Aorta (tissue), 5 donors: ENCODE data around the gene UGGT2. TPM values are rescaled to one million over a fixed set of nuclear protein-coding genes. Genes with fewer than 3 reads are reported as not detected.
A peak's percentile ranks its signal among the peaks of the same experiment; 100 is the strongest.
"Not testable (repeated sequence)": the region's sequence is repeated elsewhere in the genome, so short reads cannot be mapped to it uniquely, and the experiment has no call there.

Experiments
- ATAC-seq: fragments of 200-7000 bp; cut with Tn5 transposase; one replicate; pipeline ENCODE4 v1.9.1; 2022; ENCODE audit warnings: moderate library complexity; ENCODE audit not compliant: low FRiP score
- DNase-seq, 2 donors: peaks; one replicate each; pipeline ENCODE4 v3.0.0-alpha.2; 2020
- H3K27ac ChIP-seq, 2 donors: one replicate each; pipeline ENCODE4 v1.5.1; 2013; ENCODE audit warnings: low read length in 2 of 2, mild to moderate bottlenecking in 2 of 2, moderate library complexity in 2 of 2, control low read depth in 1 of 2, inconsistent platforms in 1 of 2, low read depth in 1 of 2
- H3K27me3 ChIP-seq, 2 donors: one replicate each; pipeline ENCODE4 v1.6.1; 2013; ENCODE audit warnings: control low read depth in 1 of 2, low read length in 1 of 2, mild to moderate bottlenecking in 1 of 2, moderate library complexity in 1 of 2; ENCODE audit not compliant: insufficient read depth in 2 of 2, control insufficient read depth in 1 of 2
- H3K36me3 ChIP-seq, 2 donors: one replicate each; pipeline ENCODE4 v1.6.1; 2013; ENCODE audit warnings: control low read depth in 1 of 2, low read length in 1 of 2, mild to moderate bottlenecking in 1 of 2; ENCODE audit not compliant: insufficient read depth in 2 of 2, control insufficient read depth in 1 of 2
- H3K4me1 ChIP-seq, 2 donors: one replicate each; pipeline ENCODE4 v1.6.1; 2013; ENCODE audit warnings: low read length in 2 of 2, control low read depth in 1 of 2, mild to moderate bottlenecking in 1 of 2, moderate library complexity in 1 of 2; ENCODE audit not compliant: insufficient read depth in 2 of 2, control insufficient read depth in 1 of 2
- H3K4me3 ChIP-seq, 2 donors: one replicate each; pipeline ENCODE4 v1.5.1; 2013; ENCODE audit warnings: low read length in 2 of 2, control low read depth in 1 of 2, mild to moderate bottlenecking in 1 of 2
- H3K9me3 ChIP-seq: one replicate; pipeline ENCODE4 v1.6.1; 2013; ENCODE audit warnings: mild to moderate bottlenecking, low read length; ENCODE audit not compliant: control insufficient read depth
- WGBS, 2 donors: extraction: QIAGEN DNeasy Blood & Tissue Kit; methylation state at CpG; one replicate each; pipeline ENCODE4 v1.1.7; 2013; 5-methylcytosine and 5-hydroxymethylcytosine counted together
- intact Hi-C, 2 donors: fragments of 100-400 bp; cut with DNase I; formaldehyde crosslinking; loops; one replicate each; pipeline versions ENCODE4 v1.14.2 to v1.15.0; 2022
- polyA plus RNA-seq, 2 donors: library from polyadenylated mRNA; stranded (reverse); fragments of 200-250 nt; gene quantifications; one replicate each; pipeline ENCODE4 v1.2.3, GENCODE V29; 2013
- total RNA-seq, 2 donors: library from RNA; stranded (reverse); fragmentation: NEBNext Ultra II Directional; extraction: Animal tissue kit (Norgen Biotek cat#: 25700); gene quantifications; one replicate each; pipeline ENCODE4 v1.2.1, GENCODE V29; 2021
- donor health status: healthy with polysubstance abuse.
- donor health status: Bipolar disorder and iron deficiency.
- donor health status: DM: no; HTN: no; CAD: no.
- donor health status: DM: no; HTN: no; CAD: no.
- donor health status: DM: yes; HTN: yes; CAD: no.

The UGGT2 gene
- total and polyA plus RNA-seq, 4 donors = 8.3 to 69.8 (median 38.8) TPM

DNA sequence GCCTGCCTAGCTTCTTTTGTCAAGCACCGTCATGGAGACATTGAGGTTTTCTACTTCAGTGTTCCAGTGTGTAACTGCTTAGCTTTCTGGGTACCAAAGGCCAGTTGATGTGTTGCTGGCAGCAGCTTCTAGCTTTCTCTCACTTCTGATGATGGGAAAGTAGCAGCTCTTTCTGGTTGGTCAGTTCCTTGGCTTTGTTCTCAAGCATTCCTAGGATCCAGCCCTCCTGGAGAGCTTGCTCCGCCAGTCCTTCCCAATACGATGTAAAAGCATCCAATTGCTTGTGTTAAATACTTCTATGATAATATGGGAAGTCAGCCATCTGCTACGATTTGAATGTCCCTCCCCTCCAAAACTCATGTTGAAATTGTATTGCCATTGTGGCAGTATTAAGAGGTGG, 182.8 kb downstream of the UGGT2 start:
- intact Hi-C loops = no loop called here
- WGBS, 2 donors = 88 to 89% methylated on average over 4 of the region's 4 CpGs
- H3K9me3 ChIP-seq = no peaks in the 10 kb centered on the region

DNA sequence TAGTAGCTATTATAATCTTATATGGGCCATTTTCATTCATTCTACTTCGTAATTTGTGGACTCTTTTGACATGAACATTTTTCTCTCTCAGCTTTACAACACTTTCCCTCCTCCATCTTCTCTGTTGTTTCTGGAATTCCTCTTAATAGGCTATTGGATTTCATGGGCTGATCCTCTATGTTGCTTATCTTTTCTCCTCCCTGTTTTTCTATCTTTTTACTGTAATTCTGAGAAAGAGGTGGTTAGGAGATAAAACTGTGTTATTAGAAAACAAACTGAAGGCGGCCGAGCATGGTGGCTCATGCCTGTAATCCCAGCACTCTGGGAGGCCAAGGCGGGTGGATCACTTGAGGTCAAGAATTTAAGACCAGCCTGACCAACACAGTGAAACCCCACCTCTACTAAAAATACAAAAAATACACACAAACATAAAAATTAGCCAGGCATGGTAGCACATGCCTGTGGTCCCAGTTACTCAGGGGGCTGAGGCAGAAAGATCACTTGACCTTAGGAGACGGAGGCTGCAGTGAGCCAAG, 188.1 kb downstream of the UGGT2 start:
- intact Hi-C loops = no loop called here

More for the DNA sequence above, 182.8 kb downstream of the UGGT2 start:
- ATAC-seq (no peak), DNase-seq (no peak)
- peaks cover 6 to 7% of the 10 kb centered on the region in 2 donors for H3K36me3 ChIP-seq
- no peaks in the 10 kb centered on the region for H3K27me3 ChIP-seq
- H3K27ac ChIP-seq = no peak overlapping the region
- no peaks in the 10 kb centered on the region for H3K4me1 ChIP-seq
- H3K4me3 ChIP-seq = no peak overlapping the region

DNA sequence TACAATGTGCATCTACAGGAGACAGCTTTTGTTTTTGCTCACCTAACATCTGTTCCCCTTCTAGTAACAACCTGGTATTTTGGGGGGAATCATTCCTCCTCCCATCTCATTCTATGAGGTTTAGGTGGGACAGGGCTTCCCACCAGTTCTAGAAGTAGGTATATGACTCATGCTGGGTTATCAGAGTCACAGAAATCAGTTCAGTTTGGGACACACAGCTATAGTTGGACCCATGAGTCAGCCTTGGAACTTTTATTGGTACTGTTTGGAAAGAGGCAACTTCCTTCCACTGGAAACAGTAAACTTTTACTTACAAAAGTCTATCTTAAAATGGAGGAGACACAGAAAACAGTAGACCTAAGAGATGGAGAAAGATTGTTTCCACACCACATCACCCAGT, 190.8 kb downstream of the UGGT2 start:
- no peaks in the 10 kb centered on the region for H3K4me1 ChIP-seq
- no peaks in the 10 kb centered on the region for H3K9me3 ChIP-seq
- no peak overlapping the region for H3K27ac ChIP-seq
- H3K4me3 ChIP-seq = no peak overlapping the region
- ATAC-seq (no peak), DNase-seq (no peak)
- H3K36me3 ChIP-seq = no peaks in the 10 kb centered on the region
- intact Hi-C loops = no loop called here
- no peaks in the 10 kb centered on the region for H3K27me3 ChIP-seq

More for the DNA sequence above, 188.1 kb downstream of the UGGT2 start:
- H3K36me3 ChIP-seq = no peaks in the 10 kb centered on the region
- DNase-seq (no peak), ATAC-seq (no peak)
- H3K4me3 ChIP-seq = no peak overlapping the region
- H3K27me3 ChIP-seq = no peaks in the 10 kb centered on the region
- 87 to 90% methylated on average over 5 of the region's 5 CpGs for WGBS, 2 donors
- H3K27ac ChIP-seq = no peak overlapping the region
- H3K4me1 ChIP-seq = no peaks in the 10 kb centered on the region
- no peaks in the 10 kb centered on the region for H3K9me3 ChIP-seq

- no peak overlapping the region for H3K4me3 ChIP-seq
- intact Hi-C loops = no loop called here
- no peaks in the 10 kb centered on the region for H3K4me1 ChIP-seq
- no peaks in the 10 kb centered on the region for H3K36me3 ChIP-seq
- ATAC-seq (no peak), DNase-seq (no peak)
- H3K27me3 ChIP-seq = no peaks in the 10 kb centered on the region
- 76 to 84% methylated on average over 2 of the region's 2 CpGs for WGBS, 2 donors
- H3K27ac ChIP-seq = no peak overlapping the region
- no peaks in the 10 kb centered on the region for H3K9me3 ChIP-seq
These were observed 191.9 kb downstream of the UGGT2 start for GRCh38 chr13:95861296-95861695.

DNA sequence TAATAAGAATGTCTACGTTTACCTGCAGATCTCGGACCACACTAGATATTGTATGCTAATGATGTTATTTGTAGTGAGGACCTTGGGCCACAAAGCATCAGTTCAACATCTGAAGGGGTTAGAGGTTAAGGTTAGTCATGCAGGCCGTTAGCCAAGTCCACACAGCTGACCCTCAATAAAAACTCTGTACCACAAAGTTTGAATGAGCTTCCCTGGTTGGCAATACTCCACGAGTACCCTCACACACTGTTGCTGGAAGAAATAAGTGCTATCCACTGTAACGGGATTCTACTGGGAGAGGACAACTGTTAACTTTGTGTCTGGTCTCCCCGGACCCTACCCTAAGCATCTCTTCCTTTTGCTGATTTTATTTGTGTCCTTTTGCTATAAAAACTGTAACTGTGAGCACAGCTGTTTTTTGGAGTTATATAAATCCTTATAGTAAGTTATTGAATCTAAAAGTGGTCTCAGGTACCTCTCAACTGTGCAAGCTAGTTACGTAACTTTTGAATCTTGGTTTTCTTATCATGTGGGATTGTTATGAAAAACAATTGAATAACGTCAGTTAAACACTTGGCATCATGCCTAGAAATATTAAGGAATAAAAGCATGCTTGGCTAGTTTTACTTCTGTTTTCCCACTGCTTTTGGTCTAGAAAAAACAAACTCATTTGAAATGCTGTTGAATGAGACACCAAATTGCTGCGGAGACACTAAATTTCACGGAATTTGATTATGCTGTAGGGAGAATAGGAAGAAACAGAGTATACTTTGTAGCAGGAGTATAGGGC, 194.7 kb downstream of the UGGT2 start:
- Histone ChIP-seq H3K36me3 (no peaks in the 10 kb centered on the region), H3K27me3 (no peaks in the 10 kb centered on the region), H3K4me3 (no peak overlapping the region), H3K9me3 (no peaks in the 10 kb centered on the region), H3K27ac (no peak overlapping the region), H3K4me1 (no peaks in the 10 kb centered on the region)
- no peak for DNase-seq
- 56 to 61% methylated on average over 10 of the region's 10 CpGs for WGBS, 2 donors
- ATAC-seq = no peak
- intact Hi-C loops = no loop called here

GRCh38 chr13:95845656-95846055, 207.5 kb downstream of the UGGT2 start:
- H3K27me3 ChIP-seq, intact Hi-C loops: not testable (repeated sequence)

GRCh38 chr13:95842898-95843297, 210.3 kb downstream of the UGGT2 start:
- Histone ChIP-seq H3K4me3 (no peak overlapping the region), H3K9me3 (peaks cover 1% of the 10 kb centered on the region), H3K36me3 (no peaks in the 10 kb centered on the region), H3K27ac (no peak overlapping the region), H3K4me1 (no peaks in the 10 kb centered on the region), H3K27me3 (no peaks in the 10 kb centered on the region)
- ATAC-seq (no peak), DNase-seq (no peak)
- WGBS, 2 donors = 96 to 97% methylated on average over 2 of the region's 2 CpGs
- intact Hi-C loops = no loop called here

More at GRCh38 chr13:95845656-95846055, 207.5 kb downstream of the UGGT2 start:
- DNase-seq, H3K36me3 ChIP-seq, H3K4me1 ChIP-seq, H3K4me3 ChIP-seq, H3K9me3 ChIP-seq, ATAC-seq, H3K27ac ChIP-seq: not testable (repeated sequence)
- 93% methylated on average over 26 of the region's 26 CpGs for WGBS, 2 donors

DNA sequence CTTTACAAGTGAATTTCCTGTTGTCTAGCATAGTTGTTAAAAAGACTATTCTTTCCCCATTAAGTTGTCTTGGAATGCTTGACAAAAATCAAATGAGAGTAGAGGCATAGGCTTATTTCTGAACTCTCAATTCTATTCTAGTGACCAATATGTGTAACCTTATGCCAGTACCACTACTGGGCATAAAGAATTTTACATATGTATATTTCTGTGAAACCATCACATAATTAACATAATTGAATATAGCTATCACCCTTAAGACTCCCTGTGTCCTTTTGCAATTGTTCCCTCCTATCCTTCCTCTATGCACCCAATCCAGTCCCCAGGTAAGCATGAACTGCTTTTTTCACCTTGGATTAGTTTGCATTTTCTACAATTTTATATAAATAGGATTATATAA, 211.3 kb downstream of the UGGT2 start:
- Histone ChIP-seq H3K4me3 (no peak overlapping the region), H3K36me3 (no peaks in the 10 kb centered on the region), H3K9me3 (peaks cover 1% of the 10 kb centered on the region), H3K27ac (no peak overlapping the region), H3K4me1 (no peaks in the 10 kb centered on the region), H3K27me3 (no peaks in the 10 kb centered on the region)
- ATAC-seq (no peak), DNase-seq (no peak)
- intact Hi-C loops = no loop called here

DNA sequence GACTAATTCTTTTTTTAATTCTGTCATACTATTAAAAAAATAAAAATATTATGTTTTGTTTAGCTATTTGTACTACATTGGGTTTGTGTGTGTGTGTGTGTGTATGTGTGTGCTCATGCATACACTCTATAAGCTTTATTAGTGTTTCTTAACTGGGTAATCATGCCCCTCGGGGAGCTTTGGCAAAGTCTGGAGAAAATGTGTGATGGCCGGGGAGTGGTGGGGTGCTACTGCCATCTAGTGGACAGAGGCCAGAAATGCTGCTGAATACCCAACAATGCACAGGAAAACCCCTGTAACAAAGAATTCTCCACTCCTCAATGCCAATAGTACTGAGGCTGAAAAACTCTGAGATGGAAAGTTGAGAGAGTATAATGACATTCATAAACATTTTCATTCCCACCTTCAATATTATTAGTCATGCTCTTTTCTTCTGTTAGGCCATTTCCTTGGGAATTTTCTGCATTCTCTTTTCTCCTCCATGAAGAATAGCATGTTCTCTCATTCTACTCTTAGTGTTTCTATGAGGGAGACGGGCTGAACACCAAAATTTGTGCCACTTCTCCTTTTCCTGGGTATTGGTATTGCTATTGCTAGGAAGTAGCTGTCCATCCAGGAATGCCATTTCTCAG, 219.0 kb downstream of the UGGT2 start:
- ATAC-seq (peak; percentile 84), DNase-seq (peak; percentile 66 to 81)
- Histone ChIP-seq H3K36me3 (peaks cover 0 to 3% of the 10 kb centered on the region in 2 donors), H3K9me3 (no peaks in the 10 kb centered on the region), H3K27me3 (no peaks in the 10 kb centered on the region), H3K4me3 (no peak overlapping the region), H3K27ac (no peak overlapping the region), H3K4me1 (no peaks in the 10 kb centered on the region)
- intact Hi-C loops = loop anchor here in 1 of 2 donors (2.0 to 10.0 kb wide), 2 partner anchors 209 to 299 kb away; no protein-coding TSS in a partner anchor
- 24 to 29% methylated on average over 3 of the region's 3 CpGs for WGBS, 2 donors
